Measurements from ENCODE around the gene KCNV2.

Gene KCNV2

GRCh38 chr9:2740616-2741015 is 23.3 kb downstream of the KCNV2 start:
- DNase-seq (ENCODE audit: extremely low read depth, low read depth), result no peak

GRCh38 chr9:2741441-2742158 is 24.3 kb downstream of the KCNV2 start:
- TF ChIP-seq CTCF (IDR thresholded peaks at IDR 0.05; ENCODE audit: low read depth, low read length), result no peak
- no peak for DNase-seq (ENCODE audit: extremely low read depth, low read depth)

More at GRCh38 chr9:2740616-2741015, 23.3 kb downstream of the KCNV2 start:
- TF ChIP-seq CTCF (IDR thresholded peaks at IDR 0.05; ENCODE audit: low read depth, low read length), result no peak

GRCh38 chr9:2742214-2742613 is 24.9 kb downstream of the KCNV2 start:
- no peak for DNase-seq (ENCODE audit: extremely low read depth, low read depth)
- TF ChIP-seq CTCF (IDR thresholded peaks at IDR 0.05; ENCODE audit: low read depth, low read length), result no peak

- no peak for TF ChIP-seq CTCF (IDR thresholded peaks at IDR 0.05; ENCODE audit: low read depth, low read length)
These were observed 26.7 kb downstream of the KCNV2 start for GRCh38 chr9:2743937-2744529.

GRCh38 chr9:2745560-2746380 is 28.5 kb downstream of the KCNV2 start:
- no peak for TF ChIP-seq CTCF (IDR thresholded peaks at IDR 0.05; ENCODE audit: low read depth, low read length)
- no peak for DNase-seq (ENCODE audit: extremely low read depth, low read depth)

More at GRCh38 chr9:2743937-2744529, 26.7 kb downstream of the KCNV2 start:
- no peak for DNase-seq (ENCODE audit: extremely low read depth, low read depth)

- DNase-seq (ENCODE audit: extremely low read depth, low read depth), result no peak
- no peak for TF ChIP-seq CTCF (IDR thresholded peaks at IDR 0.05; ENCODE audit: low read depth, low read length)
These were observed 32.2 kb downstream of the KCNV2 start for GRCh38 chr9:2749485-2749884.

GRCh38 chr9:2755285-2755684 is 38.0 kb downstream of the KCNV2 start:
- no peak for DNase-seq (ENCODE audit: extremely low read depth, low read depth)
- TF ChIP-seq CTCF (IDR thresholded peaks at IDR 0.05; ENCODE audit: low read depth, low read length), result no peak

All from AG09319 (cell line).